Measurements from ENCODE around the gene KHSRP. TPM values are rescaled to one million over a fixed set of nuclear protein-coding genes. Genes with fewer than 3 reads are reported as not detected.
"Not testable (repeated sequence)": the region's sequence is repeated elsewhere in the genome, so short reads cannot be mapped to it uniquely, and the experiment has no call there.

Gene KHSRP
- total RNA-seq, 2 donors from 2014 or later: 54.0 to 83.4 TPM

DNA sequence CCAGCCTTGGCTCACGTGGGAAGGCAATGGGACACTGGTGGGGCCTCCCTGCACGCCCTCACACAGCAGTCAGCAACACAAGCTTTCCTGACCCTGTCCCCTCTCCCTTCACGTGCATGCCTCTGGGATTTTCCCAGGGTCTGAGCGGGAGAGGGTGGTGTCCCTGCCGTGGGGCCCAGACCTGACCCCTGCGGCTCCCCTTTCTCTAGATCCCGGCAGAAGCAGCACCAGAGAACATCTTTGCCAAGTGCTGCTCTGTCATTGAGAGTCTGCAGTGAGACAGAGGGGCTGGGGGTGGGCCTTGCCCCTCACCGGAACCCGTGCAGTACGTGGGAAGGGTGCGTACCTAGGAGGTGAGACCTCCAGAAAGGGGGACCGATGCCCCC is 12.6 kb downstream of the KHSRP start:
- H3K4me1 ChIP-seq: no peaks in the 10 kb centered on the region
- intact Hi-C loops (cut with DNase I): no loop called here
- H3K27ac ChIP-seq: no peak overlapping the region
- DNase-seq: no peak
- no peak for ATAC-seq
- WGBS, 2 donors: 59 to 60% methylated on average over 6 to 12 of the region's 12 CpGs
- H3K4me3 ChIP-seq: no peak overlapping the region
- H3K27me3 ChIP-seq: no peaks in the 10 kb centered on the region
- H3K36me3 ChIP-seq (replicated peaks in 1 of 2; ENCODE audit: insufficient read depth in 1 of 2, low read depth in 2 of 2): peaks cover 23 to 24% of the 10 kb centered on the region in 2 donors
- H3K9me3 ChIP-seq: no peaks in the 10 kb centered on the region
- TF ChIP-seq, protein P1, sequence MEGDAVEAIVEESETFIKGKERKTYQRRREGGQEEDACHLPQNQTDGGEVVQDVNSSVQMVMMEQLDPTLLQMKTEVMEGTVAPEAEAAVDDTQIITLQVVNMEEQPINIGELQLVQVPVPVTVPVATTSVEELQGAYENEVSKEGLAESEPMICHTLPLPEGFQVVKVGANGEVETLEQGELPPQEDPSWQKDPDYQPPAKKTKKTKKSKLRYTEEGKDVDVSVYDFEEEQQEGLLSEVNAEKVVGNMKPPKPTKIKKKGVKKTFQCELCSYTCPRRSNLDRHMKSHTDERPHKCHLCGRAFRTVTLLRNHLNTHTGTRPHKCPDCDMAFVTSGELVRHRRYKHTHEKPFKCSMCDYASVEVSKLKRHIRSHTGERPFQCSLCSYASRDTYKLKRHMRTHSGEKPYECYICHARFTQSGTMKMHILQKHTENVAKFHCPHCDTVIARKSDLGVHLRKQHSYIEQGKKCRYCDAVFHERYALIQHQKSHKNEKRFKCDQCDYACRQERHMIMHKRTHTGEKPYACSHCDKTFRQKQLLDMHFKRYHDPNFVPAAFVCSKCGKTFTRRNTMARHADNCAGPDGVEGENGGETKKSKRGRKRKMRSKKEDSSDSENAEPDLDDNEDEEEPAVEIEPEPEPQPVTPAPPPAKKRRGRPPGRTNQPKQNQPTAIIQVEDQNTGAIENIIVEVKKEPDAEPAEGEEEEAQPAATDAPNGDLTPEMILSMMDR (IDR thresholded peaks at IDR 0.05): no peak
- TF ChIP-seq POLR2A (IDR thresholded peaks at IDR 0.05): no peak

DNA sequence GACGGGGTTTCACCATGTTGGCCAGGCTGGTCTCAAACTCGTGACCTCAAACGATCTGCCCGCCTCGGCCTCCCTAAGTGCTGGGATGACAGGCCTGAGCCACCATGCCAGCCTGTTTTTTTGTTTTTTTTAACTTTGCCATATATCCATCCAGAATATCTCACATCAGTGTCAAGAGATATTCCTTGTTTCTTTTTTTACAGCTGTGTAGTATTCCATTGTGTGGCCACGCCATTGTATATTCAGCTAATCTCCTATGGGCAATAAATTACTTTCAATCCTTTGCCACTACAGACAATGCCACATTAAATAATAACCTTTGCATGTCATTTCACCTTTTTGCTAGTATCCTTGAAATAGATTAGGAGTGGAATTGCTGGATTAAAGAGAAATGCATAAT is 15.3 kb downstream of the KHSRP start:
- ATAC-seq (no peak), DNase-seq (no peak)
- intact Hi-C loops (cut with DNase I): no loop called here
- Histone ChIP-seq H3K4me3 (no peak overlapping the region), H3K9me3 (no peaks in the 10 kb centered on the region), H3K4me1 (no peaks in the 10 kb centered on the region), H3K36me3 (replicated peaks in 1 of 2; ENCODE audit: insufficient read depth in 1 of 2, low read depth in 2 of 2) (no peaks in the 10 kb centered on the region), H3K27ac (no peak overlapping the region), H3K27me3 (no peaks in the 10 kb centered on the region)
- 97 to 99% methylated on average over 6 of the region's 6 CpGs for WGBS, 2 donors
- TF ChIP-seq, protein P1 (IDR thresholded peaks at IDR 0.05): no peak

DNA sequence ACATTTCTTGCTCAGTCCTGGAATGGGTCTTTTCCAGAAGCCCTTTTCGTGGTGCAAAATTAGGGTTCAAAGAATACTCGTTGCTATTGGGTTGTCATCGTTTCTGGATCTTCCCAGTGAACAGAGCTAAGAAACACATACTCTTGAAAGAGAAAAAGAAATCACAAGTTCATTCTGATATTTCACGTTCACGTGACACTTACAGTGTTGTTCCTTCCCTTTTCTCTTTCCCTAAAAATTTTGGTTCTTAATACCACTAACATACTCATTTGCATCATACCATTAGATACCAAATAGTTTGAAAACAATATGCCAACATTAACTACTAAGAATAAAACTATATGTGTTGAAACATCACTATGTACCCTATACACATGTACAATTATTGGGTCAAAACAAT is 18.2 kb downstream of the KHSRP start:
- ATAC-seq: no peak
- intact Hi-C loops (cut with DNase I): no loop called here
- H3K27me3 ChIP-seq: no peaks in the 10 kb centered on the region
- TF ChIP-seq, protein P1 (IDR thresholded peaks at IDR 0.05): no peak
- TF ChIP-seq POLR2A (IDR thresholded peaks at IDR 0.05): no peak
- no peak for DNase-seq
- no peak overlapping the region for H3K27ac ChIP-seq
- H3K9me3 ChIP-seq: no peaks in the 10 kb centered on the region
- H3K4me1 ChIP-seq: no peaks in the 10 kb centered on the region
- 80 to 81% methylated on average over 5 of the region's 5 CpGs for WGBS, 2 donors
- H3K36me3 ChIP-seq (replicated peaks in 1 of 2; ENCODE audit: insufficient read depth in 1 of 2, low read depth in 2 of 2): no peaks in the 10 kb centered on the region
- no peak overlapping the region for H3K4me3 ChIP-seq

DNA sequence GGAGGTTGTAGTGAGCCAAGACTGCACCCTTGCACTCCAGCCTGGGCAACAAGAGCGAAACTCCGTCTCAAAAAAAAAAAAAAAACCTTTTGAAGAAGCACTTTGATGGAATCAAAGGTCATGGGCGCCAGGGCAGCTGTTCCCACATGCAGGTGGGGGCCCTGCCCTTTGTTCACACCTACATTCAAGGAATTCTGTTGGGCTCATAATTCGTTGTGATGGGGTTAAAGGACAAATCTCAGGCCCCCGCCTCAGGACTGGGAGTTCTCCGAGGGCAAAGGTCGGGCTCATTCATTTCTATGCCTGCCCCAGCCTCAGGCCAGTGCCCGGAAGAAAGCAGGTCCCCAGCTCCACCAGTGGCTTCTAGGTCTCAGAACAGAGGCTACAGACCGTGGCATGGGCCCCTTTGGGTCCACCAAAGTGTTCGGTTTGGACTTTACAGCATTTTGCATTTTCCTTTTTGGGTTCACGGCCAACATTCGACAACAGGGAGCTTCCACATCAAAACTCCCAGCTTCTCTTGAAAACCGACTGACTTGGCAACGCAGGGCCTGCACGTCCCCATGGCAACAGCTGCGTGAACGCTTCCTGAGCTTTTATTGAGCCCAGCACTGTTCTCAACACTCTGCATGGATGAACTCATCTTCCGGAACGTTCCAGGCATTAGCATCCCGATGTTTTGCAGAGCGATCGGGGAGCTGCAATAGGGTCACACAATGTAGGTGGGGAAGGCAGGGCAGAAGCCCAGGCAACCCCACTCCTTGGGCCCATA is 21.6 kb downstream of the KHSRP start:
- H3K4me1 ChIP-seq: no peaks in the 10 kb centered on the region
- TF ChIP-seq POLR2A (IDR thresholded peaks at IDR 0.05): no peak
- TF ChIP-seq, protein P1 (IDR thresholded peaks at IDR 0.05): no peak
- H3K27me3 ChIP-seq: no peaks in the 10 kb centered on the region
- intact Hi-C loops (cut with DNase I): no loop called here
- peak in 2 of 4 donors; percentile 39 to 50 for DNase-seq
- whole genome bisulfite sequencing, 2 donors: 55 to 65% methylated on average over 18 to 22 of the region's 22 CpGs
- no peak overlapping the region for H3K27ac ChIP-seq
- no peaks in the 10 kb centered on the region for H3K9me3 ChIP-seq
- H3K4me3 ChIP-seq: no peak overlapping the region
- no peaks in the 10 kb centered on the region for H3K36me3 ChIP-seq (replicated peaks in 1 of 2; ENCODE audit: insufficient read depth in 1 of 2, low read depth in 2 of 2)
- ATAC-seq: no peak

DNA sequence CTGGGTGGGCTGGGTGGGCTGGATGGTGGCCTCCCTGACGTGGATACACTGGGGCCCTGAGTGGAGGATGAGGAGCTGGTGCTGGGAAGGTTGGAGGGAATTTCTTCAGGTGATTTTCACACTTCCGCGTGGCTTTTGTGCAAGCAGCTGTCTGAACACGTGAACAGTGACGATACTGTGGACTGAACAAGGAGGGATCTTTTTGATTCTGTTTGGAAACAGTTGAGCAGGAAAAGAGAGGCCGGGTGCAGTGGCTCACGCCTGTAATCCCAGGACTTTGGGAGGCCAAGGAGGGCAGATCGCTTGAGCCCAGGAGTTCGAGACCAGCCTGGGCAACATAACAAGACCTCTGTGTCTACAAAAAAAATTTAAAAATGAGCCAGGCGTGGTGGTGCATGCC is 22.6 kb downstream of the KHSRP start:
- no peak for ATAC-seq
- no peak overlapping the region for H3K27ac ChIP-seq

DNA sequence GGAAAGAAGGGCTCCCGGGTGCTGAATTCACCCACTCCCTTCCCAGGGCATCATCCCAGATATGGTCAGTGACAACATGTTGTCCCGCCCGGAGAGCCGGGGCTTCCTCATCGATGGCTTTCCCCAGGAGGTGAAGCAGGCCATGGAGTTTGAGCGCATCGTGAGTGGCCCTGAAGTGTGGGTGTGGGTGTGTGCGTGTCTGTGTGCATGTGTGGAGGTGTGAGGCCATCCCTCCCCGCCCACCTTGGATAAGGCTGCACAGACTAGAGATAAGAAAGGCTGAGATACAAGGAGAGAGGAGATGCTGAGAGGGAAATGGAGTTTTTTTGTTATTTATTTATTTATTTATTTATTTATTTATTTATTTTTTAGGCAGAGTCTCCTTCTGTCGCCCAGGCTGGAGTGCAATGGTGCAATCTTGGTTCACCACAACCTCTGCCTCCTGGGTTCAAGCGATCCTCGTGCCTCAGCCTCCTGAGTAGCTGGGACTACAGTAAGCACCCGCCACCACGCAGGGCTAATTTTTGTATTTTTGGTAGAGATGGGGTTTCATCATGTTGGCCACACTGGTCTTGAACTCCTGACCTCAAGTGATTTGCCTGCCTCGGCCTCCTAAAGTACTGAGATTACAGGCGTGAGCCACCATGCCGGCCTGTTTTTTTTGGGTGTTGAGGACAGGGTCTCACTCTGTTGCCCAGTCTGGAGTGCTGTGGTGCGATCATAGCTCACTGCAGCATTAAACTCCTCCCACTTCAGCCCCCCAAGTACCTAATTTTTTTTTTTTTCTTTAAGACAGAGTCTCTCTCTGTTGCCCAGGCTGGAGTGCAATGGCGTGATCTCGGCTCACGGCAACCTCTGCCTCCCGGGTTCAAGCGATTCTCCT is 24.3 kb downstream of the KHSRP start:
- H3K36me3 ChIP-seq (replicated peaks in 1 of 2; ENCODE audit: insufficient read depth in 1 of 2, low read depth in 2 of 2); H3K9me3 ChIP-seq; intact Hi-C loops (cut with DNase I); H3K4me3 ChIP-seq; H3K4me1 ChIP-seq; H3K27ac ChIP-seq; DNase-seq; H3K27me3 ChIP-seq; ATAC-seq: not testable (repeated sequence)
- 80 to 91% methylated on average over 18 to 22 of the region's 23 CpGs for WGBS, 2 donors

More for the DNA sequence above, 22.6 kb downstream of the KHSRP start:
- no peaks in the 10 kb centered on the region for H3K27me3 ChIP-seq
- DNase-seq: no peak
- TF ChIP-seq, protein P1 (IDR thresholded peaks at IDR 0.05): no peak
- TF ChIP-seq POLR2A (IDR thresholded peaks at IDR 0.05): no peak
- no peak overlapping the region for H3K4me3 ChIP-seq
- H3K36me3 ChIP-seq (replicated peaks in 1 of 2; ENCODE audit: insufficient read depth in 1 of 2, low read depth in 2 of 2): no peaks in the 10 kb centered on the region
- intact Hi-C loops (cut with DNase I): no loop called here
- no peaks in the 10 kb centered on the region for H3K4me1 ChIP-seq
- H3K9me3 ChIP-seq: no peaks in the 10 kb centered on the region
- 87% methylated on average over 10 of the region's 10 CpGs for WGBS, 2 donors
